NCI-H1417 treated with DMSO at 0.1 percent for 48 hours (cell line): ENCODE measurements around the gene HNRNPA2B1.
"Not testable (repeated sequence)": the region's sequence is repeated elsewhere in the genome, so short reads cannot be mapped to it uniquely, and the experiment has no call there.

Experiments used
- DNase-seq: peaks from one replicate; lab custom pipeline; 2025; lab: John Stamatoyannopoulos, UW

HNRNPA2B1 gene

DNA sequence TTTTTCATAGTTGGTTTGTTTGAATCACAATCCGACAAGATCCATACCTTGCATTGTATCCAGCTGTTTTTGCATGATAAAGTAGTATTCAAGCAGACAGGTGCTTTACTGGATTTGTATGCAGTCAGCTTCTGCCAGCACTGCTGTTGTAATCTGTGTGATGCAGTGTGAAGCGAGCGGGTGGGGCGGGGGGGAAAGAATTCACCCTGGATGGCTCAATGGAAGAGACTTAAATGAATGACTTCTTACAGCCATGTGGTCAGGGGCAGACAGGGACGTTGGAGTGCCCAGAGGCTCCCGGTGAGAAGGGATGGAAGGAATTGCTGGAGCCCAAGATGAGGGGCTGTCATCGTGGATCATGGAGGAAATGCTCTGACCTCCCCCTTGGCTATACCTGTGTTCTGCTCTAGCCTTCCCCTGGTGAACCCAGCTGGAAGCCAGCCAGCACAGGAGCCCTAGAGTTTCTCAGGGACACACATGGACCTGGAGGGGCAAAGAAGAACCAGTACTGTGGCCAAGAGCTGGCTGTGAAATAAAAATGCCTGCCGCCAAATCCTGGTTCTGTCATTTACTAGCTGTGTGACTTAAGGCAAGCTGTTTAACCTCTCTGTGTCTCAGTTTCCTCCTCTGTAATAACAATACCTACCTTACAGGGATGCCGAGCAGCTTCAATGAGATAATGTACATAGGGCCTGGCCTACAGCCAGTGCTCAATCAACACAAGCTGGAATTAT, 34.4 kb downstream of the HNRNPA2B1 start:
- DNase-seq, result no peak

DNA sequence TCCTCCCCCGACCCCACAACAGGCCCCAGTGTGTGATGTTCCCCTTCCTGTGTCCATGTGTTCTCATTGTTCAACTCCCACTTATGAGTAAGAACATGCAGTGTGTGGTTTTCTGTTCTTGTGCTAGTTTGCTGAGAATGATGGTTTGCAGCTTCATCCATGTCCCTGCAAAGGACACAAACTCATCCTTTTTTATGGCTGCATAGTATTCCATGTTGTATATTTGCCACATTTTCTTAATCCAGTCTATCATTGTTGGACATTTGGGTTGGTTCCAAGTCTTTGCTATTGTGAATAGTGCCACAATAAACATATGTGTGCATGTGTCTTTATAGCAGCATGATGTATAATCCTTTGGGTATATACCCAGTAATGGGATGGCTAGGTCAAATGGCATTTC, 36.7 kb downstream of the HNRNPA2B1 start:
- not testable (repeated sequence) for DNase-seq

DNA sequence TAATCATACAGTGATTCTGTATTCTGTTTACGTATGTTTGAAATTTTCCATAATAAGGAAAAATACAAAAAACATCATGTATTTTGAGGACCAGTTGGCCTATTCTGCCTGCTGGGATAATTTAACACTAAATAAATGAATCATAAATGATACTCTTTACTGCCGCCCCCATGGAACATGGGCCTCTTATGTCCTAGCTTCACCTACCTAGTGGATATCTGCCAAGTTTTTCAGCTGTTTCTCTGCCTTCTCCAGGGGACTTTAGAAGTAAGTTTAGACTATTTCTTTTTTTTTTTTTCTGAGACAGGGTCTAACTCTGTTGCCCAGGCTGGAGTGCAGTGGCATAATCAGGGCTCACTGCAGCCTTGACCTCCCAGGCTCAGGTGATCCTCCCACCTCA, 38.1 kb downstream of the HNRNPA2B1 start:
- DNase-seq, result no peak

DNA sequence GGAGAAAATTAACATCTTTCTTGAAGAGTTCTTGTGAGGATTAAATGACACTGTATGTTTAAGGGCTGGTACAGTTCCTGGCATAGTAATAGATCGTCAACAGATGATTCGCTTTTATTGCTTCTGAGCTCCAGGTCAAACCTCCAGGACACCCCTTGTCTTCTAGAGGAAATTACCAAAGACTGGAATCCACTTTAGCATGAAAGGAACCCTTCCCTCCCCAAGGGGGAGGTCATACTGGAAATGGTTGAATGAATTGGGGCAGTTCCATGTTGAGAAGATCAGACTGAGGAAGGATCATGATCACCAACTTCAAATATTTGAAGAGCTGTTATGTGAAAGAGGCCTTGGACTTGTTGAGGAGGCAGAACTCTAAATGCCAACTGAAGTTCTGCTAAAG, 39.6 kb downstream of the HNRNPA2B1 start:
- no peak for DNase-seq

DNA sequence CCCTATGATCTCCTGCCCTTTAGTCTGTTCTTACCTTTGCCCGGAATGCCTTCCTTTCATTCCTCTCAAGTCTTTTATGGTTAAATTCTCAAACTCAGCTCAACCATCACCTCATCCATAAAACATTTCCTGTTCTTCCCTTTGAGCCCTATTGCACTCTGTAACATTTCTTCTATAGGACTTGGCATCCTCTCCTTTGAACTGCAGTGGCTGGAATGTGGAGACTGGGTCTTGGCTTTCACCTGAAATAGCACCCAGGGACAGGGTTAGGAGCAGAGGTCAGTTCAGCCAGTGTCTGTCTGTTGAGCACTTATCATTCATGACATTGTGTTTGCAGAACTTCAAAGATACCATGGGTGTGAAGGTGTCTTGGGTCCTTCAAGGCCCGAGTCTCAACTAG, 41.3 kb downstream of the HNRNPA2B1 start:
- DNase-seq, result no peak

DNA sequence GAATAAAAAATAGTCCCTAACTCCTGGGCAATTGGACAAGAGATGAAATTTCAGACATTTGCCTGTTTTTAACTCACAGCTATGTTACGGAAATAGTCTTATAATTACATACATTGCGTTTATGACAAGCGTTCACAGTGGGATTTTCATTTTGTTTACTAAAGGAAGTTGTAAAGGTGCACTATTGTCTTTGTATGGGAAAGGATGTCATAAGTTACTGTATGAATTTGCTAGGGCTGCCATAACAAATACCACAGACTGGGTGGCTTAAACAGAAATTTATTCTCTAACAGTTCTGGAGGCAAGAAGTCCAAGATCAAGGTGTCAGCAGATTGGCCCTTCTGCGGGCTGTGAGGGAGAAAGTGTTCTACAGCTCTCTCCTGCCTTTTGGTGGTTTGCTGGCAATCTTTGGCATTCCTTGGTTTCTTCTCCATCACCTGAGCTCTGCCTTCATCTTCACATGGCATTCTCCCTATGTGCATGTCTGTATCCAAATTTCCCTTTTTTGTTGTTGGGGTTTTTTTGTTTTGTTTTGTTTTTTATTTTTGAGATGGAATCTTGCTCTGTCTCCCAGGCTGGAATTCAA, 42.9 kb downstream of the HNRNPA2B1 start:
- no peak for DNase-seq

DNA sequence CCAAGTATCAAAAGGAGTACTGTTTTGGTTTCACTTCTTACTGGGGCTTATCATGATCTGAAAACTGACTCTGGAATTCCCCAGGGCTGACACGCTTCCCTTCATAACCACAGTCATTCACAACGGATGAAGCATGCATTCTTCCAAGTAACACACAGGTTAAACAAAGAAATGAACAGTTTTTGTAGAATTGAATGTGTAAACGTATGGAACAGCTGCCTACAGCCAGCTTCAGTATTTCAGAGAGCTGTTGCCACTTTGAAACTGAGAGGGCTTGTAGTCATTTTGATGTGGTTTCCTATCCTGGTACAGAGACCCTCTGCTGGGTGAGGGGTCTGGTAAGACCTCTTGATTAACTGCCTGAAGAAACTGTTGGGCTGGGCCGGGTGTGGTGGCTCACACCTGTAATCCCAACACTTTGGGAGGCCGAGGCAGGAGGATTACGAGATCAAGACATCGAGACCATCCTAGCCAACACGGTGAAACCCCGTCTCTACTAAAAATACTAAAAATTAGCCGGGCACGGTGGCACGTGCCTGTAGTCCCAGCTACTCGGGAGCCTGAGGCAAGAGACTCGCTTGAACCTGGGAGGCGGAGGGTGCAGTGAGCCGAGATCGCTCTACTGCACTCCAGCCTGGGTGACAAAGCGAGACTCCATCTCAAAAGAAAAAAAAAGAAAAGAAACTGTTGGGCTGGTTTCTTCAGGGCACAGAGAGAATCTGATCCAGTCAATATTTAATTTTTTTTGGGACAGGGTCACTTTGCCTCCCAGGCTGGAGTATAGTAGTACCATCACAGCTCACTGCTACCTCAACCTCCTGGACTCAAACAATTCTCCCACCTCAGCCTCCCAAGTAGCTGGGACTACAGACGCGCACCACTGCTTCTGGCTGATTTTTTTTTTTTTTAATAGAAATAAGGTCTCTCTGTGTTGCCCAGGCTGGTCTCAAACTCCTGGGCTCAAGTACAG, 43.8 kb downstream of the HNRNPA2B1 start:
- DNase-seq, result no peak

DNA sequence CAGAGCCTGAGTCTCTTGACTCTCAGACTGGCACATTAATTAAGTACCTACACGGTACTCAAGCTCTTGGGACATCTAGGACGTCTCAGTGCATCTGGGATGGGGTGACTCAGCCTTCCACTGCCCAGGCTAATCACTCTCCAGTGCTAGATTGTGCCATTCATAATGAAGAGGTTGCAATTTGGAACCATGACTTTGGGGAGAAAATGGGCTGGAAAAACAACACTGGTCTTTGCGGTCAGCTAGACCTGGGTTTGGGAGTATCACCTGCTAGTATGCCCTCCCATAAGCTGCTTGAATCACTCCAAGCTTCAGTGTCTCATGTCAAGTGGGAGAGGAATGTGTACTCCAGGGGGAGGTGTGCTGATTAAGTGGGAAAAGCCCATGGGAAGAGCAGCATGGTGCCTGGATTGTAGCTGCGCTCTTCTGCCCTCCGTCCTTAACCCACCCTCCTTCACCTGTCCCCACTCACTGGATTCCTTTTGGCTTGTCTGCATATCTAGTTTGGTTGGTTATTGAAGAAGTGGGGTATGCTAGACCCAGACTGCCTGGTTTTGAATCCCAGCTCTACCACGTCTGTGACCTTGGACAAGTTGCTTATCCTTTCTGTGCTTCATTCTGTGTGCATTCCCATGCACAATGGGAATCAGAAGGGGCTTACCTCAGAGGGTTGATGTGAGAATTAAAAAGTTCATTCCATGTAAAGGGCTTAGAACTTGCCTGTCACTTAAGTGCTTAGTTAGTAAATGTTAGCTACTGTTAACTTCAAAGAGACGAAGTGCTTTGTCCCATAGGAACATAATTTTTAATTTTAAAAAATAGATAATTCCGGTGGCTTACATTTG, 44.8 kb downstream of the HNRNPA2B1 start:
- no peak for DNase-seq

DNA sequence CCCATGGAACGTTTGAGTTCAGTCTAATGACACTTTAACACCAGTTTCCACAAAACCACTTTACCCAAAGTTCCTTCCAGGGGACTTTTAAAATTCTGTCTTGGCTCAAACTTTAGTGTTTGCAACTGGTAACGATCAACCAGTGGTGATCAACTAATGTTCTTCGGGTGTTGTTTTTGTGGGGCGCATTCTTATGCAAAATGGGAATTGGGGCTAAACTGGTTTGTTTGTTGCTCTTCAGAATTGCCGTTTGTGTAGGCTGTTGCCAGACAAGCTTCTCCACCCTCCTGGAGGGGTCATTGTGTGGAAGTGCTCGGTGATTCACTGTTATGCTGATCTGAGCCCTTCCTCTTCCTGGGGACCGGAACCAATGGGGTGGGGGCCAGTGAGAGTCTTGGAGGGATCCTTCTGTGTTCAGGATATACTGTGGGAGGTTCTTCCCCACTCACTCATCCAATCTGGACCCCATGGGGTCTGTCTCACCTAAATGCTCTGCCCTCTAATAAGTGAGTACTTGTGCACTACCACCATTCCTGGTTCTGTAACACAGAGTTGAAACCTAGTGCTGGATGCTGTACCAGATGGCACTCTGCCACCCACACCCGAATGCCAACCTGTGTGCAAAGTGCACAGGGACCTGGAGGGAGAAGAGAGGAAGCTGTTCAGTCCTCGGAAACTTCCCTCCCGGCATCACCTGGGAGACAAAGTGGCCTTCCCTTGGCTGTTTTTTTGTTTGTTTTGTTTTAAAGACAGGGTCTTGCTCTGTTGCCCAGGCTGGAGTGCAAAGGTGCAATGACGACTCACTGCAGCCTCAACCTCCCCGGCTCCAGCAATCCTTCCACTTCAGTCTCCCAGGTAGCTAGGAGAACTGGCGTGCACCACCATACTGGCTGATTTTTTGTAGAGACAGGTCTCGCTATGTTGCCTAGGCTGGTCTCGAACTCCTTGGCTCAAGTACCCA, 46.4 kb downstream of the HNRNPA2B1 start:
- DNase-seq, result no peak

DNA sequence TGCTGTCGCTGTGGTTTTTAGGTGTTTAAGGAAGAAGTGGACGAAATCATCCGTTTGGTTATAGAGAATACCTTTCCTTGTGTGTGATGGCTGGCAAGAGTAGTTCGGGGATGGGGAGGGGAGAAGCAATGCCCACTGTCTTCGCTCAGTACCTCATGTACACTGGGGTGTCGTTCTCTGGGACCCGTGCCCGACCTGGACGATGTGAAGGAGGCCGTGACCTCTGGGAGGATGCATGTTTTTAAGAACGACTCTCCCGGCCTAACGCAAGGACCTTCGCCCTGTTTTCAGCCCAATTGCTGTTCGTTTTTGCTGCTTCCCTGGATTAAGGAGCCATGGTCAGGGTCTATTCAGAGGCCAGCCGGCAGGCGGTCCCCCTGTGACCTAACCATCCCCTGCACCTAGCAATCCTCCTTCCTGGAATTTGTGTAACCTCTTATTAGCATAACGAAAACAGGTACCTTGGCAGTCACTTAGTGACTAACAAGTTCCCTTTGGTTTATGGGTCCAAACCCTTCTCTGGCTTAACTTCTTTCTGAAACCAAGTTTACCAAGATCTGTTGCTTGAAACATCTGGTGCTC, 47.2 kb downstream of the HNRNPA2B1 start:
- no peak for DNase-seq

DNA sequence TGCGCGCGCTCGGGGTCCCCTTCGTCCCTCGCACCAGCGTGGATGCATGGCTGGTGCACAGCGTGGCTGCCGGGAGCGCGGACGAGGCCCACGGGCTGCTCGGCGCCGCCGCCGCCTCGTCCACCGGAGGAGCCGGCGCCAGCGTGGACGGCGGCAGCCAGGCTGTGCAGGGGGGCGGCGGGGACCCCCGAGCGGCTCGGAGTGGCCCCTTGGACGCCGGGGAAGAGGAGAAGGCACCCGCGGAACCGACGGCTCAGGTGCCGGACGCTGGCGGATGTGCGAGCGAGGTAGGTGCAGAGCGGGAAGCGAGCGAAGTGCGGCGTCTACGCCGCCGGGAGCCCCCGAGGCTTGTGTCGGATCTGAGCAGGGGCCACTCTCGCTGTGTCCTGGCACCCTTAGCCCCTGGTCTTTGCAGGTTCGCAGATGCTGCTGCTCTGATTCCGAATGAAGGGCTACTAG, 47.7 kb downstream of the HNRNPA2B1 start:
- not testable (repeated sequence) for DNase-seq

DNA sequence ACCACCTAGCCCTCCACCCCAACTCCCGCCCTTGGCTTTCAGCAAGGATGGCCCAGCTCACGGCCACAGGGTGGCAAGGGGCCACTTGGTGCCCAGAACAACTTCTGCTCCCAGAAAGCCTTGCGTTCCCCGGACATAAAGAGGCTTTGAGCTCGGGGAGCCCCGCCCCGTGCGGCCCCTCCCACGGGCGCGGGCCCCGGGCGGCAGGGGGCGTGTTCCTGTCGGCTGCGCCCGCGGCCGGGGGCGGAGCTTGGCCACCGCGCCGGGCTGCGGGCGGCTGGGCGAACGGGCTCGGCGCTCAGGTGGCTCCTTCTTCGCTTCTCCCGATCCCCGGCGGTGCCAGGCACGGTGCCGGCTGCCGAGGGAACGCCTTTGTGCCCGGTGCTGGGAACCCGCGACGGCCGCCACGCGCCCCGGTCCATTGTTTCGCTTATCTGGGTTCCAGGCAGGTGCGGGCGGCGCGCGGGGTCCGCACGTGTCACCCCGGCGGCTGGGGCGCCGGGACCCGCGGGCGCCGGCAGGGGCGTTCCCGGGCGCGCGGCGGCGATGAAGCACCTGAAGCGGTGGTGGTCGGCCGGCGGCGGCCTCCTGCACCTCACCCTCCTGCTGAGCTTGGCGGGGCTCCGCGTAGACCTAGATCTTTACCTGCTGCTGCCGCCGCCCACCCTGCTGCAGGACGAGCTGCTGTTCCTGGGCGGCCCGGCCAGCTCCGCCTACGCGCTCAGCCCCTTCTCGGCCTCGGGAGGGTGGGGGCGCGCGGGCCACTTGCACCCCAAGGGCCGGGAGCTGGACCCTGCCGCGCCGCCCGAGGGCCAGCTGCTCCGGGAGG, 48.4 kb downstream of the HNRNPA2B1 start, which contains the start of gene NFE2L3:
Gene NFE2L3, plus strand, starts transcription at position 246 of the 829 bp plus-strand sequence. Its CDS starts 301 bp downstream, at position 547.
- no peak for DNase-seq

DNA sequence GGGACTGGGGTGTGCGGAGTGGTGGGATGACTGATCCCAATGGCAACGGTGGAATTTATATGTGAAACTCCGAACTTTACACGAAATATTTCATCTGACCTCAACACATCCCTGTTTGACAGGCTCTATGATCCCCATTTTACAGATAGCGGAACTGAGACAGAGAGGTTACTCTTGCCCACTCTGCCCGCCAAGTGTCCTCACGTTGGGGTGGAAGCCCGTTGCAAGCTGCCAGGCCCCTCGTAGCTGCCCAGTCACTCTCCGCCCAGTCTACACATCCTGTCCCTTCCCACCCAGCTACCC, 48.9 kb downstream of the HNRNPA2B1 start:
- DNase-seq, result no peak

DNA sequence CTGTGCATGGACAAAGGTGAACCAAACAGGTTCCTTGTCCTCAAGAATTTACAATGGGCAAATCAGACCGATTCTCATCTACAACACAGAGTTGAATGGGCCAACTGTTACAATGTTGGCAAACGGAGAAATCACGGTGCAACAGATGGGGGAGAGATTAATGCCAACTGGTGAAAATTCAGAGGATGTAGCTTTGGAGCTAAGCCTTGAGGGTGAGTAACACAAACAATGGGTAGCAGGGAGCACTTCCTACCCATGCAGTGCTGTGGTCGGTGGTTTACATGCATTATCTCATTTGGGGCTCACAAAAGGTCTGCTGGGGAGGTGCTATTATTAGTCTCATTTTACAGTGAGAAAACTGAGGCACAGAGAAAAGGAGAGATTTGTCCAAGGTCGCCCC, 49.5 kb downstream of the HNRNPA2B1 start:
- no peak for DNase-seq

DNA sequence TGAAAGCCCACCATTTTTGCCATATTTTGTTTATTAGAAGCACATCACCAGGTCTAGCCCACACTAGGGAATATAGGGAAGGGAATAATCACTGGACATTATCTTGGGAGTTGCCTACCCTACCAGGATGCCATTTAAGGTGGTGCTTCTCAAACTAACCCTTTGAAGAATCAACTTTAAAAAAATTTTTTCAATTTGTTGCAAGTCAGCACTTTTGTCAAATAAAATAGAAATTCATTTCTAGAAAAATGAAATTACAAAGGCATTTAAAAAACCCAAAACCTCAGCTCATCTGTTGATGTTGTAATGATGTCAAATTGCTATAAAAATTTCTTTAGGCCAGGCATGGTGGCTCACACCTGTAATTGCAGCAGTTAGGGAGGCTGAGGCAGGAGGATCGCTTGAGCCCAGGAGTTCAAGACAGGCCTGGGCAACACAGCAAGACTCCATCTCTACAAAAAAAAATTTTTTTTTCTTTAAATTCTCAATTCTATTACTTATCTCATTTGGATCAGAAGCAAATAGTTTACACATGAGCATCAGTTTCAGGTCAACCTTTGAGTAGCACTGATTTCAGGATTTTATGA, 51.1 kb downstream of the HNRNPA2B1 start:
- no peak for DNase-seq

DNA sequence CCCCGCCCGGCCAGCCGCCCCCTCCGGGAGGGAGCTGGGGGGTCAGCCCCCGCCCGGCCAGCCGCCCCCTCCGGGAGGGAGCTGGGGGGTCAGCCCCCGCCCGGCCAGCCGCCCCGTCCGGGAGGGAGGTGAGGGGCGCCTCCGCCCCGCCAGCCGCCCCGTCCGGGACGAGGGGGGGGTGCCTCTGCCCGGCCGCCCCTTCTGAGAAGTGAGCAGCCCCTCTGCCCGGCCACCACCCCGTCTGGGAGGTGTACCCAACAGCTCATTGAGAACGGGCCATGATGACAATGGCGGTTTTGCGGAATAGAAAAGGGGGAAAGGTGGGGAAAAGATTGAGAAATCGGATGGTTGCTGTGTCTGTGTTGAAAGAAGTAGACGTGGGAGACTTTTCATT, 52.2 kb downstream of the HNRNPA2B1 start:
- not testable (repeated sequence) for DNase-seq

DNA sequence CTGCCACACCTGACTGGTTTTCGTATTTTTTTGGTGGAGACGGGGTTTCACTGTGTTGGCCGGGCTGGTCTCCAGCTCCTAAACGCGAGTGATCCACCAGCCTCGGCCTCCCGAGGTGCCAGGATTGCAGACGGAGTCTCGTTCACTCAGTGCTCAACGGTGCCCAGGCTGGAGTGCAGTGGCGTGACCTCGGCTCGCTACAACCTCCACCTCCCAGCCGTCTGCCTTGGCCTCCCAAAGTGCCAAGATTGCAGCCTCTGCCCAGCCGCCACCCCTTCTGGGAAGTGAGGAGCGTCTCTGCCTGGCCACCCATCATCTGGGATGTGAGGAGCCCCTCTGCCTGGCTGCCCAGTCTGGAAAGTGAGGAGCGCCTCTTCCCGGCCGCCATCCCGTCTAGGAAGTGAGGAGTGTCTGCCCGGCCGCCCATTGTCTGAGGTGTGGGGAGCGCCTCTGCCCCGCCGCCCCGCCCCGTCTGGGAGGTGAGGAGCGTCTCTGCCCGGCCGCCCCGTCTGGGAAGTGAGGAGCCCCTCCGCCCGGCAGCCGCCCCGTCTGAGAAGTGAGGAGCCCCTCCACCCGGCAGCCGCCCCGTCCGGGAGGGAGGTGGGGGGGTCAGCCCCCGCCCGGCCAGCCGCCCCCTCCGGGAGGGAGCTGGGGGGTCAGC, 52.8 kb downstream of the HNRNPA2B1 start:
- DNase-seq, result not testable (repeated sequence)

DNA sequence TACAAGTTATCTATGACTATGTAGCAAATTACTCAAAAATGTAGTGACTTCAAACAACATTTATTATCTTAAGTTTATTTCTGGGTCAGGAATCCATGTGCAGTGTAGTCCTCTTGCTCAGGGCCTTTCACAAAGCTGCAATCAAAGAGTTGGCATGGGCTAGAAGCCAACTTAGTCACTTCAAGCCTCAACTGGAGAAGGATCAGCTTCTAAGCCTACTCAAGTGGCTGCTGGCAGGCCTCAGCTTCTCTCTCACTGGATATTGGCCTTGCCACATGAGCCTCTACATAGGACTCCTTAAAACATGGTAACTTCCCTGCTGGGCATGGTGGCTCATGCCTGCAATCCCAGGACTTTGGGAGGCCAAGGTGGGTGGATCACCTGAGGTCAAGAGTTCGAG, 53.5 kb downstream of the HNRNPA2B1 start:
- DNase-seq, result no peak
